GM12875 (cell line): ENCODE measurements around the gene OSBPL10.

Experiments
- H3K4me3 ChIP-seq: one replicate; pipeline ENCODE4 v1.5.1; 2011; ENCODE audit warnings: low read depth, low read length, control low read depth
- CTCF ChIP-seq: IDR thresholded peaks from 2 replicates; pipeline ENCODE4 v1.5.1; 2011; ENCODE audit warnings: low read depth, mild to moderate bottlenecking, control low read depth, inconsistent platforms, low read length, moderate library complexity, borderline replicate concordance; ENCODE audit not compliant: insufficient read depth

Gene OSBPL10

GRCh38 chr3:31984321-31984720, 3.3 kb upstream of the OSBPL10 start:
- no peak overlapping the region for H3K4me3 ChIP-seq
- TF ChIP-seq CTCF = no peak

- peak overlapping the region; percentile 24 for H3K4me3 ChIP-seq
- TF ChIP-seq CTCF = no peak
Measured at GRCh38 chr3:31980530-31981205, 394 bp downstream of the OSBPL10 start.

DNA sequence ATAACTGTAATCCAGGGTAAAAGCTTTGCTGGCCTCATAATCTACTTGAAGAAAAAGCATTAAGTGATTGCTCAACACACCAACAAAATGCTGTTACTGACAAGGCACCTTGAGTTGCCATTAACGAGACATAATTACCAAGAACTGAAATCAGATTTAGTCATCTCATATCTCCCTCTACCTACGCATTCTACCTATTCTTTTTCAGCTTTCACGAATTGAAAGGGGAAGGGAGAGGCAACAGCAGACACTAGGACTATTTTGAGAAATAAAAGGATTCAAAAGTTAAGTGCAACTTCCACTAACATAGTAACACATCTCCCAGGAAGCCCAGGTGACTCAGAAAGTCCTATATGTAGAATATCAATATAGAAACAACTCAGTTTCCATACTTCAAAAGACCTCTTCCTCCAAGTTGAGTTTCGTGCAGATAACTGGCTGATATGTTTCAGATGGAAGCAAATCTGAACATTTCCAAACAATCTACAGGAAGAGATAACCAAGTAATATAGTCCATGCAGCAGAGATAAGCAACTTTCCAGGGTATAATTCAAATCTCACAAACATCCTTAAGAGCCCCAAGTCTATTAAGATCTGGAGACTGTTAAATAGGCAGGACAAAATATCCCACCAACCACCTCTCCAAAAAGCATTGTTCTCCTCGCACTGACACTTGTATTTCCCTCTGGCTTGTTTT, 1.9 kb downstream of the OSBPL10 start:
- H3K4me3 ChIP-seq = no peak overlapping the region
- TF ChIP-seq CTCF = no peak

GRCh38 chr3:31978553-31978952, 2.5 kb downstream of the OSBPL10 start:
- no peak for TF ChIP-seq CTCF
- no peak overlapping the region for H3K4me3 ChIP-seq

DNA sequence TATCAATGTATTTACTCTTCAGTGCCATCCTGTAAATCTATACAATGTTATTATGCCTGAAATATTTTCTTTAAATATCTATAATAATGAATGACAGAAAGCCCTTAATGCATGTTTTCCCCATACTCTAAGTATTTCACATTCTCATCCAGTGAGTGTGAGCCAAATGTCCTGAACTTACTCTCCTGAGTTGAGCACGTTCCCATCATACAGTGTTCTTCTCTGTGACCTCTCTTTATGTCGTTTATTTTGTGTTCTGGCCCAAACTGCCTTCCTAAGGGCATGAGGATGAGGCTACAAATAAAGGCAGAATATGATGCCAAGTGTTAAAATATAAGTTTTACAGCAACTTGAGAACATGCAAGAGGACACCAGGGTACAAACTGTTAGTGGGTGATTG, 3.3 kb downstream of the OSBPL10 start:
- TF ChIP-seq CTCF = no peak
- H3K4me3 ChIP-seq = no peak overlapping the region

GRCh38 chr3:31976302-31976701, 4.8 kb downstream of the OSBPL10 start:
- no peak overlapping the region for H3K4me3 ChIP-seq
- no peak for TF ChIP-seq CTCF

DNA sequence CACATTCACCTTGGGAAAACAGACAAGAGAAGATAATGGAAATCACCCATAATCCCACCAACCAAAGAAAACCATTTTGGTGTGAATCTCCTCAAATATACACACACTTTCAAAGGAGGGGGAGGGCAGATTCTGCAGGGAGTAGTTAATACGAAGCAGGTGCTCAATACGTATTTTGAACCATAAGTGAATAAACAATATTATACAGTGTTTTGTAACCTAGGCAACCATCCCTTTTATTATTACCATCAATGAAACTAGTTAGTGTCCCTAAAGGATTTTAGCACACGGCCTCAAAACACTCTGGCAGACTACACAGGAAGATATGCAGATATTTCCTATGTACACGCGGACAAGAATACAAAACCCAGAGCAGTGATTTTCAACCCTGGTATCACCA, 6.1 kb downstream of the OSBPL10 start:
- H3K4me3 ChIP-seq = no peak overlapping the region
- TF ChIP-seq CTCF = no peak
